ENCODE results near the gene HECA. TPM values are rescaled to one million over a fixed set of nuclear protein-coding genes. Genes with fewer than 3 reads are reported as not detected.

The HECA gene
- polyA plus RNA-seq, 3 donors = 2.1 to 28.7 (median 3.3) TPM

DNA sequence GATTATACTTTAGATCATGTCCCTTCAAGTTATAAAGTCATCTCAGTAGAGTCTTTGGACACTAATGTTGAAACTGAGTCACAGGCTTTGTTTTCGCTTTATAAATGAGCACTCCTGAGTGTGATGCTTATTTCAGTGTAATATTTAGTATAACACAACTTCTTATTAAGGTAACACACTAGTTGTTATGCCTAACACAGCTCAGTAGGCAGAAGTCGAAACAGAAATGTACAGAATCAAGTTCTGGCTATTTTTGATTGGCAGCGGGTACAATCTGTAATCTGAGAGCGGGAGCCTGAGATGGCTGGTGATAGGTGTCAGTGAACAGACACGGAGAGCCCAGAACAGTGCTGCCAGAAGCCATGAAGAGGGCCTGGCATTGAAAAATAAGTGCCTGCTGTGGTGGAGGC is 11.4 kb downstream of the HECA start:
- no peaks in the 10 kb centered on the region for H3K9me3 ChIP-seq (replicated peaks in 1 of 2; ENCODE audit: control insufficient read depth in 1 of 2, insufficient read depth in 1 of 2, low read length in 2 of 2)
- intact Hi-C loops (cut with micrococcal nuclease) = no loop called here
- DNase-seq = no peak
- H3K79me2 ChIP-seq (ENCODE audit: insufficient read depth, low read length) = peaks cover 99% of the 10 kb centered on the region
- WGBS (ENCODE audit: insufficient coverage) = 92% methylated on average over 3 of the region's 5 CpGs
- H4K20me1 ChIP-seq (ENCODE audit: insufficient read depth, low read length) = peaks cover 100% of the 10 kb centered on the region
- H2AFZ ChIP-seq (ENCODE audit: insufficient read depth, low read depth, low read length, poor library complexity, severe bottlenecking) = no peak overlapping the region
- H3K27ac ChIP-seq (ENCODE audit: low read depth in 1 of 2, low read length in 2 of 2) = no peak overlapping the region
- peaks cover 43 to 71% of the 10 kb centered on the region in 2 donors for H3K4me1 ChIP-seq (ENCODE audit: control insufficient read depth in 1 of 2, insufficient read depth in 2 of 2, low read length in 2 of 2)
- TF ChIP-seq, protein P1, sequence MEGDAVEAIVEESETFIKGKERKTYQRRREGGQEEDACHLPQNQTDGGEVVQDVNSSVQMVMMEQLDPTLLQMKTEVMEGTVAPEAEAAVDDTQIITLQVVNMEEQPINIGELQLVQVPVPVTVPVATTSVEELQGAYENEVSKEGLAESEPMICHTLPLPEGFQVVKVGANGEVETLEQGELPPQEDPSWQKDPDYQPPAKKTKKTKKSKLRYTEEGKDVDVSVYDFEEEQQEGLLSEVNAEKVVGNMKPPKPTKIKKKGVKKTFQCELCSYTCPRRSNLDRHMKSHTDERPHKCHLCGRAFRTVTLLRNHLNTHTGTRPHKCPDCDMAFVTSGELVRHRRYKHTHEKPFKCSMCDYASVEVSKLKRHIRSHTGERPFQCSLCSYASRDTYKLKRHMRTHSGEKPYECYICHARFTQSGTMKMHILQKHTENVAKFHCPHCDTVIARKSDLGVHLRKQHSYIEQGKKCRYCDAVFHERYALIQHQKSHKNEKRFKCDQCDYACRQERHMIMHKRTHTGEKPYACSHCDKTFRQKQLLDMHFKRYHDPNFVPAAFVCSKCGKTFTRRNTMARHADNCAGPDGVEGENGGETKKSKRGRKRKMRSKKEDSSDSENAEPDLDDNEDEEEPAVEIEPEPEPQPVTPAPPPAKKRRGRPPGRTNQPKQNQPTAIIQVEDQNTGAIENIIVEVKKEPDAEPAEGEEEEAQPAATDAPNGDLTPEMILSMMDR (IDR thresholded peaks at IDR 0.05) = no peak
- Mint-ChIP-seq H3K27ac (no peak overlapping the region), H3K27me3 (ENCODE audit: low read depth in 3 of 3) (no peaks in the 10 kb centered on the region), H3K4me1 (peaks cover 78% of the 10 kb centered on the region), H3K4me3 (no peak overlapping the region), H3K9me3 (peaks cover 0 to 3% (median 0%) of the 10 kb centered on the region in 7 donors), H3K36me3 (peaks cover 7 to 20% of the 10 kb centered on the region in 2 donors)
- no peaks in the 10 kb centered on the region for H3K27me3 ChIP-seq (ENCODE audit: control insufficient read depth in 2 of 2, insufficient read depth in 2 of 2, low read length in 2 of 2)
- no peak overlapping the region for H3K4me2 ChIP-seq (replicated peaks; ENCODE audit: extremely low read depth, low read length, poor library complexity, severe bottlenecking)
- H3K4me3 ChIP-seq (replicated peaks in 1 of 3; ENCODE audit: low read depth in 2 of 3, low read length in 3 of 3) = no peak overlapping the region
- H3K36me3 ChIP-seq (replicated peaks in 1 of 2; ENCODE audit: control insufficient read depth in 1 of 2, insufficient read depth in 2 of 2, low read length in 2 of 2) = peaks cover 0 to 5% of the 10 kb centered on the region in 2 donors
- no peak overlapping the region for H3K9ac ChIP-seq (ENCODE audit: insufficient read depth, low read length, poor library complexity, severe bottlenecking)

DNA sequence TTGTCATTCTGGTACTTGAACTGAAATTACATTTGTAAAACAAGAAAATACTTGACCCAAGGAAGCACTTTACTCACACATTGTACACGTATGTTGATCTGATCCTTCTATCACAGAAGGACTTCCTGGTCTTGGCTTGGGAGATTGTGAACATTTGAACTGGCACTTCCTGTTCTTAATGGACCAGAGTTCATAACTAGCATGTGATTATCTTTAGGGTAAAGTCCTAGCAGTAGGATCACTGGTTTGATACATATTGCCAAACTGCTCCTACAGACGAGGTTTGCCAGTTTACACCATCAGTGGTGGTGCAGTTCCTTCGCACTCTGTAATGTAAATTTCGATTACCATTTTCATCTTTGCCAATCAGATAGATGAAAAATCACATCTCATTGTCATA is 12.7 kb downstream of the HECA start:
- 48% methylated on average over 2 of the region's 4 CpGs for WGBS (ENCODE audit: insufficient coverage)
- intact Hi-C loops (cut with micrococcal nuclease) = no loop called here
- H3K9me3 ChIP-seq (replicated peaks in 1 of 2; ENCODE audit: control insufficient read depth in 1 of 2, insufficient read depth in 1 of 2, low read length in 2 of 2) = no peaks in the 10 kb centered on the region
- no peaks in the 10 kb centered on the region for H3K27me3 ChIP-seq (ENCODE audit: control insufficient read depth in 2 of 2, insufficient read depth in 2 of 2, low read length in 2 of 2)
- H3K4me3 Mint-ChIP-seq = no peak overlapping the region
- no peaks in the 10 kb centered on the region for H3K27me3 Mint-ChIP-seq (ENCODE audit: low read depth in 3 of 3)
- H3K9ac ChIP-seq (ENCODE audit: insufficient read depth, low read length, poor library complexity, severe bottlenecking) = no peak overlapping the region
- peak overlapping the region in 5 of 7 donors; percentile 56 to 82 (median 67) for H3K27ac Mint-ChIP-seq
- peaks cover 83% of the 10 kb centered on the region for H3K4me1 Mint-ChIP-seq
- peaks cover 43 to 71% of the 10 kb centered on the region in 2 donors for H3K4me1 ChIP-seq (ENCODE audit: control insufficient read depth in 1 of 2, insufficient read depth in 2 of 2, low read length in 2 of 2)
- H3K4me3 ChIP-seq (replicated peaks in 1 of 3; ENCODE audit: low read depth in 2 of 3, low read length in 3 of 3) = no peak overlapping the region
- H3K79me2 ChIP-seq (ENCODE audit: insufficient read depth, low read length) = peaks cover 99% of the 10 kb centered on the region
- no peaks in the 10 kb centered on the region for H3K36me3 ChIP-seq (replicated peaks in 1 of 2; ENCODE audit: control insufficient read depth in 1 of 2, insufficient read depth in 2 of 2, low read length in 2 of 2)
- H3K4me2 ChIP-seq (replicated peaks; ENCODE audit: extremely low read depth, low read length, poor library complexity, severe bottlenecking) = no peak overlapping the region
- peak in 2 of 3 donors; percentile 40 to 50 for DNase-seq
- H3K36me3 Mint-ChIP-seq = peaks cover 3 to 10% of the 10 kb centered on the region in 2 donors
- H4K20me1 ChIP-seq (ENCODE audit: insufficient read depth, low read length) = peaks cover 100% of the 10 kb centered on the region
- no peak overlapping the region for H2AFZ ChIP-seq (ENCODE audit: insufficient read depth, low read depth, low read length, poor library complexity, severe bottlenecking)
- H3K27ac ChIP-seq (ENCODE audit: low read depth in 1 of 2, low read length in 2 of 2) = peak overlapping the region in 1 of 2 donors; percentile 45
- TF ChIP-seq, protein P1 (IDR thresholded peaks at IDR 0.05) = no peak
- peaks cover 0 to 3% (median 0%) of the 10 kb centered on the region in 7 donors for H3K9me3 Mint-ChIP-seq
